ENCODE measurements around the gene TLE5.
A peak's percentile ranks its signal among the peaks of the same experiment; 100 is the strongest.

The TLE5 gene

DNA sequence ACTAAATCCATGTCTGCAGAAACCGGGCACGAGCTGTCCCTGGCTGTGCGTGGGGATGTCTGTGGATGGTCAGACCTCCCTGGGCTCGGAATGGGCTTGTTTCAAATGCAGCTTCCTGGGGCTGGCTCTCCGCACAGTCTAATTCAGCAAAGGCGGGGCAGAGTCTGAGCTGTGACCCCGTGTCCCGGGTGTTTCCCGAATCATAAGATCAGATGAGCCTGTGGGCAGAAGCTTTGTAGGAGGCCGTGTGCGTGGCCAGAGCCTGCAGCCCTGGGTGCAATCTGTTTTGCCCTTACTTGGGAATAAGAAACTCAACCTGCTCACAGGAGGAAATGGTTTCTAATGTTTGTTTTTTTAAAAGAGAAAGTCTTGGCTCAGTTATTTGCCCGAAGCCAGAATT, 18.0 kb upstream of the TLE5 start (continued):
- no peak for TF ChIP-seq ISL1 (CRISPR knock-in tag; IDR thresholded peaks at IDR 0.05)
- TF ChIP-seq BACH2 (CRISPR knock-in tag; IDR thresholded peaks at IDR 0.05; ENCODE audit: borderline replicate concordance): no peak
- TF ChIP-seq PPARA (CRISPR knock-in tag; IDR thresholded peaks at IDR 0.05; ENCODE audit: borderline replicate concordance): no peak
- TF ChIP-seq TOX (CRISPR knock-in tag; IDR thresholded peaks at IDR 0.05; ENCODE audit: borderline replicate concordance): no peak
- TF ChIP-seq ESRRG (CRISPR knock-in tag; IDR thresholded peaks at IDR 0.05): no peak
- TF ChIP-seq SNAI2 (CRISPR knock-in tag; IDR thresholded peaks at IDR 0.05): no peak
- TF ChIP-seq RARB (CRISPR knock-in tag; IDR thresholded peaks at IDR 0.05): no peak
- TF ChIP-seq, protein P1, sequence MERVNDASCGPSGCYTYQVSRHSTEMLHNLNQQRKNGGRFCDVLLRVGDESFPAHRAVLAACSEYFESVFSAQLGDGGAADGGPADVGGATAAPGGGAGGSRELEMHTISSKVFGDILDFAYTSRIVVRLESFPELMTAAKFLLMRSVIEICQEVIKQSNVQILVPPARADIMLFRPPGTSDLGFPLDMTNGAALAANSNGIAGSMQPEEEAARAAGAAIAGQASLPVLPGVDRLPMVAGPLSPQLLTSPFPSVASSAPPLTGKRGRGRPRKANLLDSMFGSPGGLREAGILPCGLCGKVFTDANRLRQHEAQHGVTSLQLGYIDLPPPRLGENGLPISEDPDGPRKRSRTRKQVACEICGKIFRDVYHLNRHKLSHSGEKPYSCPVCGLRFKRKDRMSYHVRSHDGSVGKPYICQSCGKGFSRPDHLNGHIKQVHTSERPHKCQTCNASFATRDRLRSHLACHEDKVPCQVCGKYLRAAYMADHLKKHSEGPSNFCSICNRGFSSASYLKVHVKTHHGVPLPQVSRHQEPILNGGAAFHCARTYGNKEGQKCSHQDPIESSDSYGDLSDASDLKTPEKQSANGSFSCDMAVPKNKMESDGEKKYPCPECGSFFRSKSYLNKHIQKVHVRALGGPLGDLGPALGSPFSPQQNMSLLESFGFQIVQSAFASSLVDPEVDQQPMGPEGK (CRISPR knock-in tag; IDR thresholded peaks at IDR 0.05; ENCODE audit: borderline replicate concordance): no peak

DNA sequence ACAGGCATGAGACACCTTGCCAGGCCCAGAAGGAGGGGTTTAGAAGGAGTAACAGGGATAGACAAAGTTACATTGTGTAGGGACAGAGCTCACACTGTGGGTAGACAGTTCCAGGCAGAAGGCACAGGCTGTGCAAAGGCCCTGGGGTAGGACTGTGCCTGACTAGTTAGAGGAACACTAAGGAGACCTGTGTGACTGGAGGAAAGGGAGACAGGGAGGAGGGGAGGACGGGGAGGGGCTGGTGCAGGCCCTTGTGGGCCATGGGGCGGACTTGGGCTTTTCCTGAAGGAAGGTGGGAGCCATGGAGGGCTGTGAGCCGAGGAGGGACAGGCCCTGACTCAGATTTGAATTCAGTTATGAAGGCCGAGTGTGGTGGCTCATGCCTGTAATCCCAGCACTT, 17.3 kb upstream of the TLE5 start:
- TF ChIP-seq, protein P2, sequence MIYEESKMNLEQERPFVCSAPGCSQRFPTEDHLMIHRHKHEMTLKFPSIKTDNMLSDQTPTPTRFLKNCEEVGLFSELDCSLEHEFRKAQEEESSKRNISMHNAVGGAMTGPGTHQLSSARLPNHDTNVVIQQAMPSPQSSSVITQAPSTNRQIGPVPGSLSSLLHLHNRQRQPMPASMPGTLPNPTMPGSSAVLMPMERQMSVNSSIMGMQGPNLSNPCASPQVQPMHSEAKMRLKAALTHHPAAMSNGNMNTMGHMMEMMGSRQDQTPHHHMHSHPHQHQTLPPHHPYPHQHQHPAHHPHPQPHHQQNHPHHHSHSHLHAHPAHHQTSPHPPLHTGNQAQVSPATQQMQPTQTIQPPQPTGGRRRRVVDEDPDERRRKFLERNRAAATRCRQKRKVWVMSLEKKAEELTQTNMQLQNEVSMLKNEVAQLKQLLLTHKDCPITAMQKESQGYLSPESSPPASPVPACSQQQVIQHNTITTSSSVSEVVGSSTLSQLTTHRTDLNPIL (CRISPR knock-in tag; IDR thresholded peaks at IDR 0.05; ENCODE audit: low read depth): no peak
- ATAC-seq: no peak

DNA sequence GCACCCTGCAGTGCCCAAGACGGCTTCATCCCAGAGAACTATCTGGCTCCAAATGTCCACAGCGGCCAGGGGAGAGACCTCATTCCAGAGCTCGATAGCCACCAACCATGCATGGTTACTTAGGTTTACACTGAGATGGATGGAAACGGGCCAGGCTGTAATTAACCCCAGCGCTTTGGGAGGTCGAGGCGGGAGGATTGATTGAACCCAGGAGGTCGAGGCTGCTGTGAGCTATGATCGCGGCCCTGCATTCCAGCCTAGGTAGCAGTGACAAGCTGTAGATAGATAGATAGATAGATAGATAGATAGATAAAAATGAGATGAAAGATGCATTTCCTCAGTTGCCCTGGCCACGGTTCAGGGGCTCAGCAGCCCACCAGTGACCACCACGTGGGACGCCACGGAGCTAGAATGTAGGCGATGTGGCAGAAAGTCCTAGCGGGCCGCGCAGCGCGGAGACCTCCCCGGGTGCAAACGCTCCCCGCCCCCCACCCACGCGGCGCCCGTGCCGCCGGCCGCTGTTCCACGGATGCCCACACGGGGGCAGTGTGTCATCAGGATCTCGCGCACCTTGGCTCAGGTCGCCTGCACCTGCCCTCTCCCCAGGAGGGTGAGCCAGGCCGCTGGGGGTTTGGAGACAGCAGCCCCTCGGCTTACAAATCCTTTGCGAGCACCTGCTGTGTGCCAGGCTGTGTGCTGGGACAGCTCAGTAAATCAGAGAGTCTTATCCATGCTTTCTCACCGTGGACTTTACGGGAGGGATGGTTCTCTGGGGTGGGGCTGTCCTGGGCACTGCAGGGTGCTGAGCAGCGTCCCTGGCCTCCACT, 13.5 kb upstream of the TLE5 start:
- TF ChIP-seq SNAI2 (CRISPR knock-in tag; IDR thresholded peaks at IDR 0.05): no peak
- no peak for TF ChIP-seq ZNF70 (CRISPR knock-in tag; IDR thresholded peaks at IDR 0.05)
- TF ChIP-seq TCF4 (CRISPR knock-in tag; IDR thresholded peaks at IDR 0.05; ENCODE audit: borderline replicate concordance): no peak
- no peak for TF ChIP-seq ZNF565 (CRISPR knock-in tag; conservative IDR thresholded peaks at IDR 0.05; ENCODE audit: low read depth)
- TF ChIP-seq OSR1 (CRISPR knock-in tag; IDR thresholded peaks at IDR 0.05): no peak
- TF ChIP-seq, protein P3, sequence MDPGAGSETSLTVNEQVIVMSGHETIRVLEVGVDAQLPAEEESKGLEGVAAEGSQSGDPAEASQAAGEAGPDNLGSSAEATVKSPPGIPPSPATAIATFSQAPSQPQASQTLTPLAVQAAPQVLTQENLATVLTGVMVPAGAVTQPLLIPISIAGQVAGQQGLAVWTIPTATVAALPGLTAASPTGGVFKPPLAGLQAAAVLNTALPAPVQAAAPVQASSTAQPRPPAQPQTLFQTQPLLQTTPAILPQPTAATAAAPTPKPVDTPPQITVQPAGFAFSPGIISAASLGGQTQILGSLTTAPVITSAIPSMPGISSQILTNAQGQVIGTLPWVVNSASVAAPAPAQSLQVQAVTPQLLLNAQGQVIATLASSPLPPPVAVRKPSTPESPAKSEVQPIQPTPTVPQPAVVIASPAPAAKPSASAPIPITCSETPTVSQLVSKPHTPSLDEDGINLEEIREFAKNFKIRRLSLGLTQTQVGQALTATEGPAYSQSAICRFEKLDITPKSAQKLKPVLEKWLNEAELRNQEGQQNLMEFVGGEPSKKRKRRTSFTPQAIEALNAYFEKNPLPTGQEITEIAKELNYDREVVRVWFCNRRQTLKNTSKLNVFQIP (CRISPR knock-in tag; IDR thresholded peaks at IDR 0.05; ENCODE audit: borderline replicate concordance, low read depth): no peak
- no peak for TF ChIP-seq ZNF8 (CRISPR knock-in tag; IDR thresholded peaks at IDR 0.05)
- TF ChIP-seq TOX (CRISPR knock-in tag; IDR thresholded peaks at IDR 0.05; ENCODE audit: borderline replicate concordance): no peak
- TF ChIP-seq CSDC2 (CRISPR knock-in tag; IDR thresholded peaks at IDR 0.05): no peak
- no peak for TF ChIP-seq RARB (CRISPR knock-in tag; IDR thresholded peaks at IDR 0.05)
- TF ChIP-seq, protein P1 (CRISPR knock-in tag; IDR thresholded peaks at IDR 0.05; ENCODE audit: borderline replicate concordance): no peak
- no peak for TF ChIP-seq GLIS3 (CRISPR knock-in tag; IDR thresholded peaks at IDR 0.05)
- TF ChIP-seq ZC3H10 (CRISPR knock-in tag; IDR thresholded peaks at IDR 0.05): no peak
- TF ChIP-seq, protein P2 (CRISPR knock-in tag; IDR thresholded peaks at IDR 0.05; ENCODE audit: low read depth): no peak
- TF ChIP-seq, protein P4, sequence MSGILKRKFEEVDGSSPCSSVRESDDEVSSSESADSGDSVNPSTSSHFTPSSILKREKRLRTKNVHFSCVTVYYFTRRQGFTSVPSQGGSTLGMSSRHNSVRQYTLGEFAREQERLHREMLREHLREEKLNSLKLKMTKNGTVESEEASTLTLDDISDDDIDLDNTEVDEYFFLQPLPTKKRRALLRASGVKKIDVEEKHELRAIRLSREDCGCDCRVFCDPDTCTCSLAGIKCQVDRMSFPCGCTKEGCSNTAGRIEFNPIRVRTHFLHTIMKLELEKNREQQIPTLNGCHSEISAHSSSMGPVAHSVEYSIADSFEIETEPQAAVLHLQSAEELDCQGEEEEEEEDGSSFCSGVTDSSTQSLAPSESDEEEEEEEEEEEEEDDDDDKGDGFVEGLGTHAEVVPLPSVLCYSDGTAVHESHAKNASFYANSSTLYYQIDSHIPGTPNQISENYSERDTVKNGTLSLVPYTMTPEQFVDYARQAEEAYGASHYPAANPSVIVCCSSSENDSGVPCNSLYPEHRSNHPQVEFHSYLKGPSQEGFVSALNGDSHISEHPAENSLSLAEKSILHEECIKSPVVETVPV (CRISPR knock-in tag; IDR thresholded peaks at IDR 0.05): no peak
- TF ChIP-seq ISL1 (CRISPR knock-in tag; IDR thresholded peaks at IDR 0.05): no peak
- peak; percentile 82 for ATAC-seq

Measured in SK-N-SH treated with all-trans-retinoic acid at 6 μM for 48 hours (cell line).